A549 (cell line): ENCODE measurements around the gene GAP43. TPM values are rescaled to one million over a fixed set of nuclear protein-coding genes. Genes with fewer than 3 reads are reported as not detected.
A peak's percentile ranks its signal among the peaks of the same experiment; 100 is the strongest.

Experiments used
- ATAC-seq, 2 experiments: fragments of 200-7000 bp in 1 of 2; fragments of >200 bp in 1 of 2; cut with Nextera tagmentation in 1 of 2; cut with Tn5 transposase in 1 of 2; 3 replicates each; pipeline versions ENCODE4 v1.8.0 to v1.9.1; 2018 to 2020; ENCODE audit warnings: mild to moderate bottlenecking in 1 of 2, moderate library complexity in 1 of 2
- CTCF ChIA-PET: fragments of 300-600 bp; sonication (Branson Sonifier 250); formaldehyde crosslinking; extraction: SDS; loops from one replicate; lab custom pipeline; 2021; ENCODE audit warnings: antibody characterized with exemption, inconsistent platforms; lab: Yijun Ruan, JAX
- POLR2A ChIA-PET: fragments of 350-600 bp; formaldehyde crosslinking; extraction: SDS; loops from one replicate; lab custom pipeline; 2021; ENCODE audit warnings: antibody characterized with exemption, inconsistent platforms; lab: Yijun Ruan, JAX
- DNase-seq, 2 experiments: peaks; one replicate each; pipeline versions ENCODE4 v3.0.0 to v3.0.0-alpha.2; 2011 to 2016; ENCODE audit warnings: low read depth in 1 of 2, low spot score in 1 of 2
- FAIRE-seq: peaks from 2 replicates; lab custom pipeline; 2011; peaks lifted over from hg19 to GRCh38; lab: Jason Lieb, UNC
- H3K27ac ChIP-seq, 2 experiments: fragments of >200 bp; sonication (Bioruptor Twin); formaldehyde crosslinking; 3 replicates each; pipeline ENCODE4 v1.5.1; 2016 to 2017
- H3K4me1 ChIP-seq: fragments of >200 bp; sonication (Bioruptor Twin); formaldehyde crosslinking; 3 replicates; pipeline ENCODE4 v1.6.1; 2016
- H3K4me2 ChIP-seq: fragments of >200 bp; sonication (Bioruptor Twin); formaldehyde crosslinking; 3 replicates; pipeline ENCODE4 v1.6.1; 2016
- H3K4me3 ChIP-seq: fragments of >200 bp; sonication (Bioruptor Twin); formaldehyde crosslinking; 3 replicates; pipeline ENCODE4 v1.5.1; 2016
- H3K9me3 ChIP-seq: fragments of >200 bp; sonication (Bioruptor Twin); formaldehyde crosslinking; 3 replicates; pipeline ENCODE4 v1.6.1; 2016
- BHLHE40 ChIP-seq: IDR thresholded peaks from 2 replicates; pipeline ENCODE4 v1.6.1; 2012; ENCODE audit warnings: low read depth, low read length, inconsistent platforms
- CBX8 ChIP-seq: fragments of 200-600 bp; sonication (generic); IDR thresholded peaks from 2 replicates; pipeline ENCODE4 v1.6.1; 2016
- EP300 ChIP-seq, 2 experiments: fragments of >200 bp; sonication (Bioruptor Twin); formaldehyde crosslinking; IDR thresholded peaks; 2 replicates in 1 of 2; 3 replicates in 1 of 2; pipeline ENCODE4 v1.6.1; 2016 to 2017
- FOSL2 ChIP-seq, 2 experiments: fragments of 450-650 bp in 1 of 2; fragments of >200 bp in 1 of 2; sonication (Bioruptor Twin) in 1 of 2; formaldehyde crosslinking; IDR thresholded peaks; 2 replicates each; pipeline versions ENCODE4 v1.5.0 to v1.6.1; 2016 to 2020; ENCODE audit warnings: mild to moderate bottlenecking in 1 of 2, moderate library complexity in 1 of 2
- HOXA7 ChIP-seq: fragments of 250-450 bp; sonication (Bioruptor Pico); IDR thresholded peaks from 2 replicates; pipeline ENCODE4 v1.5.0; 2020; ENCODE audit warnings: mild to moderate bottlenecking, moderate library complexity
- MAFK ChIP-seq: fragments of 450-650 bp; IDR thresholded peaks from 2 replicates; pipeline ENCODE4 v1.6.1; 2014; ENCODE audit not compliant: partially characterized antibody
- MYC ChIP-seq: IDR thresholded peaks from 2 replicates; pipeline ENCODE4 v1.6.1; 2012; ENCODE audit warnings: mild to moderate bottlenecking, inconsistent platforms, low read length, improper control_type of control experiment, borderline replicate concordance
- NR3C1 ChIP-seq: fragments of >200 bp; sonication (Bioruptor Twin); formaldehyde crosslinking; IDR thresholded peaks from 3 replicates; pipeline ENCODE4 v1.6.1; 2017
- PHF8 ChIP-seq: fragments of 200-600 bp; sonication (generic); IDR thresholded peaks from 2 replicates; pipeline ENCODE4 v1.6.1; 2016; ENCODE audit warnings: low read depth, mild to moderate bottlenecking, antibody characterized with exemption, moderate library complexity, borderline replicate concordance
- RNF2 ChIP-seq: fragments of 200-600 bp; sonication (generic); IDR thresholded peaks from 2 replicates; pipeline ENCODE4 v1.6.1; 2016; ENCODE audit warnings: low read depth, mild to moderate bottlenecking, antibody characterized with exemption, moderate library complexity, borderline replicate concordance
- ZC3H11A ChIP-seq: fragments of 450-650 bp; IDR thresholded peaks from 2 replicates; pipeline ENCODE4 v1.6.1; 2014; ENCODE audit warnings: antibody characterized with exemption, mild to moderate bottlenecking
- ZFP36 ChIP-seq: fragments of 450-650 bp; IDR thresholded peaks from 2 replicates; pipeline ENCODE4 v1.6.1; 2014; ENCODE audit warnings: borderline replicate concordance; ENCODE audit not compliant: partially characterized antibody
- ZNF302 ChIP-seq: fragments of 250-450 bp; sonication (Bioruptor Pico); IDR thresholded peaks from 2 replicates; pipeline ENCODE4 v1.9.0; 2021; ENCODE audit warnings: inconsistent platforms, mild to moderate bottlenecking, moderate library complexity
- WGBS: methylation state at CpG from one replicate; pipeline ENCODE4 v1.1.6; 2017; ENCODE audit errors: missing lambda C conversion rate; 5-methylcytosine and 5-hydroxymethylcytosine counted together
- polyA plus RNA-seq, 4 experiments: library from polyadenylated mRNA; depleted of rRNA in 3 of 4; stranded (reverse); fragments of >200 nt; fragmentation: RNase III in 1 of 4; extraction: RNeasy Plus Mini Kit Qiagen cat#74134 plus additional on column Dnase treatment in 1 of 4; gene quantifications; 2 replicates in 3 of 4; 3 replicates in 1 of 4; pipeline ENCODE4 v1.2.3, GENCODE V29; 2011 to 2017
- TF ChIP-seq, protein P1 (sequence below): fragments of >200 bp; sonication (Bioruptor Twin); formaldehyde crosslinking; IDR thresholded peaks from 3 replicates; pipeline ENCODE4 v1.6.1; 2016
- TF ChIP-seq, protein P2 (sequence below): fragments of 250-450 bp; sonication (Bioruptor Pico); IDR thresholded peaks from 2 replicates; pipeline ENCODE4 v1.5.0; 2021; ENCODE audit warnings: mild to moderate bottlenecking, moderate library complexity, borderline replicate concordance
- TF ChIP-seq, protein P3 (sequence below): IDR thresholded peaks from 2 replicates; pipeline ENCODE4 v1.6.1; 2012; ENCODE audit warnings: low read depth, borderline replicate concordance
- TF ChIP-seq, protein P4 (sequence below): fragments of >200 bp; sonication (Bioruptor Twin); formaldehyde crosslinking; IDR thresholded peaks from 2 replicates; pipeline ENCODE4 v1.6.1; 2016
- TF ChIP-seq, protein P5 (sequence below): IDR thresholded peaks from 2 replicates; pipeline ENCODE4 v1.6.1; 2012

Gene GAP43
- polyA plus RNA-seq, 2 of the 4 experiments (the other 2 are of a cell fraction): not detected

DNA sequence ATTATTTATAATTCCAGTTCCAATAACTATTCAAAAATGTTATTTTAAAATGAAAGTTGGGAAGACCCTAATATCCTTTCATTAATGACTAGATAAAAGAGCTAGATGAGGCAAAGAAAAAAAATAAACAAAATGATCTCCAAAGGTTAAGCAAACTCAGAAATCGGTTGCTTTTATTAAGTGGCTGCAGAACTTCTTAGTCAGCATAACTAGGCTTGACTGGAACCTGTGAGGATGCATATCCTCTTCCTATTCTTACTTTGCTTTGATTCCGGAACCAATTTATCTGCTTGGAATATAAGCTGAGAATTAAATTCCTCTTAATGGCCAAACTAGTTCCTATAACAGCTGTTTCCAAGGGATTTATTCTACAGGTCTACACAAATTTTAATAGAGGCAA lies 10.7 kb downstream of the GAP43 start:
- Histone ChIP-seq H3K27ac (no peak overlapping the region), H3K4me1 (no peaks in the 10 kb centered on the region), H3K4me2 (no peak overlapping the region), H3K9me3 (no peaks in the 10 kb centered on the region), H3K4me3 (no peak overlapping the region)
- no peak for DNase-seq
- 51% methylated on average over 2 of the region's 2 CpGs for WGBS
- TF ChIP-seq, protein P1, sequence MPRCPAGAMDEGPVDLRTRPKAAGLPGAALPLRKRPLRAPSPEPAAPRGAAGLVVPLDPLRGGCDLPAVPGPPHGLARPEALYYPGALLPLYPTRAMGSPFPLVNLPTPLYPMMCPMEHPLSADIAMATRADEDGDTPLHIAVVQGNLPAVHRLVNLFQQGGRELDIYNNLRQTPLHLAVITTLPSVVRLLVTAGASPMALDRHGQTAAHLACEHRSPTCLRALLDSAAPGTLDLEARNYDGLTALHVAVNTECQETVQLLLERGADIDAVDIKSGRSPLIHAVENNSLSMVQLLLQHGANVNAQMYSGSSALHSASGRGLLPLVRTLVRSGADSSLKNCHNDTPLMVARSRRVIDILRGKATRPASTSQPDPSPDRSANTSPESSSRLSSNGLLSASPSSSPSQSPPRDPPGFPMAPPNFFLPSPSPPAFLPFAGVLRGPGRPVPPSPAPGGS: no peak
- TF ChIP-seq MAFK: peak; percentile 53
- TF ChIP-seq, protein P2, sequence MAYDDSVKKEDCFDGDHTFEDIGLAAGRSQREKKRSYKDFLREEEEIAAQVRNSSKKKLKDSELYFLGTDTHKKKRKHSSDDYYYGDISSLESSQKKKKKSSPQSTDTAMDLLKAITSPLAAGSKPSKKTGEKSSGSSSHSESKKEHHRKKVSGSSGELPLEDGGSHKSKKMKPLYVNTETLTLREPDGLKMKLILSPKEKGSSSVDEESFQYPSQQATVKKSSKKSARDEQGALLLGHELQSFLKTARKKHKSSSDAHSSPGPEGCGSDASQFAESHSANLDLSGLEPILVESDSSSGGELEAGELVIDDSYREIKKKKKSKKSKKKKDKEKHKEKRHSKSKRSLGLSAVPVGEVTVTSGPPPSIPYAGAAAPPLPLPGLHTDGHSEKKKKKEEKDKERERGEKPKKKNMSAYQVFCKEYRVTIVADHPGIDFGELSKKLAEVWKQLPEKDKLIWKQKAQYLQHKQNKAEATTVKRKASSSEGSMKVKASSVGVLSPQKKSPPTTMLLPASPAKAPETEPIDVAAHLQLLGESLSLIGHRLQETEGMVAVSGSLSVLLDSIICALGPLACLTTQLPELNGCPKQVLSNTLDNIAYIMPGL (CRISPR knock-in tag): no peak
- CTCF ChIA-PET: interaction anchor here (0.8 kb wide), 1 partner anchor 14 kb away, joined by 3 read pairs; no protein-coding TSS in a partner anchor
- POLR2A ChIA-PET: no interaction called here
- FAIRE-seq: no peak
- ATAC-seq: no peak

DNA sequence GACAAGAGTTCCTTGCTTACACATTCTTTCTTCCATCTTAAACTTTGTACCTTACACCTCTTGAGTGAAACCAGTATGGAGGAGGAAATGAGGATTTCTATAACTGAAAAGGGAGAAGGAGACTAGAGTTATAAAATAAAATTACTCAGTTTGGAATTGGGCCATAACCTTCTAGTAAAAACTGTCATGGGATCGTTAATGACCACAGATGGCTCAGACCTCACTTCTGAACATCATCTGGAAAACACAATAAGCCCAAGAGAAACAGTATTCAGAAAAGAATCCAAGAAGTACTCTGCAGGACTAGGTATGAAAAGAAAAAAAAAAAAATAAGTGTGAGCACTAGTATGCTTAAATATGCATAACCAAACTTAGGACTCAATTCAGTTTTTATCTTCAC lies 12.1 kb downstream of the GAP43 start:
- CTCF ChIA-PET: interaction anchor here (0.6 to 0.9 kb wide), 3 partner anchors 54 to 579 kb away, joined by 3 to 4 read pairs (median 3); no protein-coding TSS in a partner anchor
- TF ChIP-seq ZC3H11A (no peak), HOXA7 (no peak), MYC (no peak), RNF2 (no peak), FOSL2 (IDR thresholded peaks at IDR 0.05) (no peak), FOSL2 (CRISPR knock-in tag; IDR thresholded peaks at IDR 0.05) (no peak), ZNF302 (CRISPR knock-in tag) (no peak), BHLHE40 (no peak), CBX8 (no peak), EP300 (IDR thresholded peaks at IDR 0.05) (no peak), NR3C1 (no peak), PHF8 (no peak)
- TF ChIP-seq, protein P3, sequence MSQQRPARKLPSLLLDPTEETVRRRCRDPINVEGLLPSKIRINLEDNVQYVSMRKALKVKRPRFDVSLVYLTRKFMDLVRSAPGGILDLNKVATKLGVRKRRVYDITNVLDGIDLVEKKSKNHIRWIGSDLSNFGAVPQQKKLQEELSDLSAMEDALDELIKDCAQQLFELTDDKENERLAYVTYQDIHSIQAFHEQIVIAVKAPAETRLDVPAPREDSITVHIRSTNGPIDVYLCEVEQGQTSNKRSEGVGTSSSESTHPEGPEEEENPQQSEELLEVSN: no peak
- TF ChIP-seq, protein P4, sequence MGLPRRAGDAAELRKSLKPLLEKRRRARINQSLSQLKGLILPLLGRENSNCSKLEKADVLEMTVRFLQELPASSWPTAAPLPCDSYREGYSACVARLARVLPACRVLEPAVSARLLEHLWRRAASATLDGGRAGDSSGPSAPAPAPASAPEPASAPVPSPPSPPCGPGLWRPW: no peak
- TF ChIP-seq, protein P5, sequence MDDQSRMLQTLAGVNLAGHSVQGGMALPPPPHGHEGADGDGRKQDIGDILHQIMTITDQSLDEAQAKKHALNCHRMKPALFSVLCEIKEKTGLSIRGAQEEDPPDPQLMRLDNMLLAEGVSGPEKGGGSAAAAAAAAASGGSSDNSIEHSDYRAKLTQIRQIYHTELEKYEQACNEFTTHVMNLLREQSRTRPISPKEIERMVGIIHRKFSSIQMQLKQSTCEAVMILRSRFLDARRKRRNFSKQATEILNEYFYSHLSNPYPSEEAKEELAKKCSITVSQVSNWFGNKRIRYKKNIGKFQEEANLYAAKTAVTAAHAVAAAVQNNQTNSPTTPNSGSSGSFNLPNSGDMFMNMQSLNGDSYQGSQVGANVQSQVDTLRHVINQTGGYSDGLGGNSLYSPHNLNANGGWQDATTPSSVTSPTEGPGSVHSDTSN: no peak

DNA sequence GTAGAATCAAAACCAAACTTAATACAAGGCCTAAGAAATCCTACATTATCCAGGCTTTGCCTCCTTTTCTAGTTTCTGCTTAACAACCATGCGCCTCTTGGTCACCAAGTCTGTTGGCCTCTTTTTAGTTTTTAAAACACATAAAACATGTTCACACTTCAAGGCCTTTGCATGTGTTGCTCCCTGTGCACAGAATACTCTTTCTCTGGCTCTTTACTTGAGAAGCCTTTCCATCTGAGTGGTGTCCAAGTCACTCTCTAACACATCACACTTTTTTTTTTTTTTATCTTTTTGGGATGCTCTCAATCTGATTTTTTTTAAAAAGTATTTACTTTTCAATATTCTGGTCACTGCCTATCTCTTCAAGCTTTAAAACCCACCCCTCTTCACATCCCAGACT lies 14.9 kb downstream of the GAP43 start:
- no peak for DNase-seq
- Histone ChIP-seq H3K27ac (no peak overlapping the region), H3K9me3 (no peaks in the 10 kb centered on the region), H3K4me1 (no peaks in the 10 kb centered on the region), H3K4me3 (no peak overlapping the region), H3K4me2 (no peak overlapping the region)
- no peak for FAIRE-seq
- ATAC-seq: no peak
- POLR2A ChIA-PET: no interaction called here
- CTCF ChIA-PET: interaction anchor here (0.6 to 1.1 kb wide), 3 partner anchors 11 to 619 kb away, joined by 3 read pairs; no protein-coding TSS in a partner anchor
- 100% methylated on average over 1 of the region's 1 CpG for whole genome bisulfite sequencing
- TF ChIP-seq RNF2 (no peak), FOSL2 (IDR thresholded peaks at IDR 0.05) (no peak), FOSL2 (CRISPR knock-in tag; IDR thresholded peaks at IDR 0.05) (no peak), ZFP36 (no peak)

More for the DNA sequence above, 12.1 kb downstream of the GAP43 start:
- POLR2A ChIA-PET: no interaction called here
- FAIRE-seq: no peak
- H3K4me1 ChIP-seq: no peaks in the 10 kb centered on the region
- H3K9me3 ChIP-seq: no peaks in the 10 kb centered on the region
- no peak for ATAC-seq
- DNase-seq: no peak
- WGBS: 3% methylated on average over 1 of the region's 1 CpG
- H3K4me2 ChIP-seq: no peak overlapping the region
- no peak overlapping the region for H3K4me3 ChIP-seq
- no peak overlapping the region for H3K27ac ChIP-seq
